HG02970 (cell line): ENCODE measurements around the gene IKBKE.
A peak's percentile ranks its signal among the peaks of the same experiment; 100 is the strongest.

Source experiments
- ATAC-seq: cut with Tn5 transposase; IDR thresholded peaks from one replicate; pipeline ENCODE4 v1.9.1; 2021; ENCODE audit warnings: mild to moderate bottlenecking, moderate library complexity, moderate number of reproducible peaks; ENCODE audit not compliant: unreplicated experiment, low FRiP score

Gene IKBKE

DNA sequence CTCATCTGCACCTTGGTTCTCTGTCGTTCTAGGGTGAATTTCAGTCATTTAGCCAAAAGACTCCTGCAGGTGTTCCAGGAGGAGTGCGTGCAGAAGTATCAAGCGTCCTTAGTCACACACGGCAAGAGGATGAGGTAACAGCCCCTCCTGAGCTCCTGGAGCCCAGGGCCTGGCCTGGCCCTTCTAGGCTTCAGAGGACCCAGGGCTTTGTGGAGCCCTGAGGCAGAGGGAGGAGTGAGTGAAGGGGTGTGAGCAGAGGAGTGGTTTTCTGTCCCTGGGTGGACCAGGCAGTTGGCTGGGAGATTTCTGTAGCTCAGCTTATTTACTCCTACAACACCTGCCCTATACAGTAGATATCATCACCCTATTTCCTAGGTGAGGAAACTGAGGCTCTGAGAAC lies 21.3 kb downstream of the IKBKE start:
- no peak for ATAC-seq

DNA sequence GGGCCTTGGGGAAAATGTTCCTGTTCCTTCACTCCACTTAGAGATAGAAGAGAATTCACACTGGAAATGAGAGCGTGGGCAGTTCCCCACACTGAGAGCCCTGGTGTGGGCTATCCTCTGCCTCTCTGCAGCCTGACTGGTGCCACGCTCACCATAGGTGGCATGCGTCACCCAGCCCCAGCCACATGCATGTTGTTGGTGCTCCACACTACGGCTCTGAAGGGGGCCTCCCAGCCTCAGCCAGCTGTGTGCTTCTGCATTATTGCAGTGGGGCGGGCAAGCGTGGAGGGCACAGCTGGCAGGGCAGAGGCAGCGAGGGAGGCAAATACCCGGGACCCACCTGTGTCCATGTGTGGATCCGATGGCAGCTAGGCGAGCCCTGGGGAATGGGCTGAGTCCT lies 22.3 kb downstream of the IKBKE start:
- no peak for ATAC-seq

DNA sequence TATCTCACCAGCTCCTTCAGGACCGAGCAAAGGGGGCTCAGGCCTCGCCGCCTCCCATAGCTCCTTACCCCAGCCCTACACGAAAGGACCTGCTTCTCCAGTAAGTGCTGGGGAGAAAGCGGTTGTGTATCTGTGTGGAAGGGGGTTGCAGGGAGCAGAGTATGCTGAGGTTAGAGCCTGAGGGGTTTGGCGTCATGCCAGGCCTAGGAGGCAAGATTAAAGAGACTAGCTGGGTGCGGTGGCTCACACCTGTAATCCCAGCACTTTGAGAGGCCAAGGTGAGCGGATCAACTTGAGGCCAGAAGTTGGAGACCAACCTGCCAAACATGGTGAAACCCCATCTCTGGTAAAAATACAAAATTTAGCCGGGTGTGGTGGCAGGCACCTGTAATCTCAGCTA lies 23.0 kb downstream of the IKBKE start:
- ATAC-seq, result no peak

DNA sequence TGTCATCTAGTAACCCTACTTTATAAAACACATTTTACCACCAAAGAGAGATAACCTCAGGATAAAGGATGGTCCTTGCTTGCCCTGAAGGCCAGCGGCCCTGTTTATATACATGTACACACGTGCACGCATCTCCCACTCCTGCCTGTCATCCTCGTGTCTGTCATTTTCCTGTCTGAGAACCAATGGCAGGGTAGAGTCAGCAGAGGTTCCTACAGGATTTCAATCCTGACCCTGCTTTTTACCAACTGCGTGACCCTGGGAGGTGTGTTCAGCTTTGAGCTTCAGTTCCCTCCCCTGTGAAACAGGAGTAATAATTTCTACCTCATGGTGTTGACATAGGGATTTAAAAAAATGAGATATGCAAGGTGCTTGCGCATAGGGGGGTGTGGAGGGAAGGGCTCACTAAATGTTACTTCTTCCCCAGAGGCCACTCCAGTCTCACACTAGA lies 24.8 kb downstream of the IKBKE start:
- ATAC-seq, result no peak

DNA sequence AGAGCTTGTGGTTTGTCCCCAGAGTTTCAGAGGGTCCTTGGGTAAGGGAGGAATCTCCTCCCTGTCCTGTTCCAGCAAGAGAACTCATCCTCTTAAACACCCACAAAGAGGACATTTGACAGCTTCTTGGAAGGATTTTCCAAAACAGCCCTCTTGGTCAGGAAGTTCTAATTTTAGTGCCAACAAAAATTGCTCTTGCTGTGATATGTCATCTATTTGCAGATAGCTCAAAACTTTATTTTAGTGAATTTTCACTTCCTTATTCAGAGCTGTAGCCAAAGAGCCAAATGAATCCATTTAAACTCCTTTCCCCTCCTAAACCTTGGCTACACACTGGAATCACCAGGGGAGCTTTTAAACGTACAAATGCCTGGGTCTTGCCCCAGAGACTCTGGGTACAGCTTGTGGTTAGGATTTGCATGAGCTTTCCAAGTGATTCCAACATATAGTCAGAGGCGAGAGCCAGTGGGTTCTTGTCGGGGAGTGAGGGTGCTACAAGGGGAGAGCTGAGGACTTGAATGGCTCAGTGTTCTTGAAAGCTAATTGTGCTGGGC lies 25.3 kb downstream of the IKBKE start:
- no peak for ATAC-seq

DNA sequence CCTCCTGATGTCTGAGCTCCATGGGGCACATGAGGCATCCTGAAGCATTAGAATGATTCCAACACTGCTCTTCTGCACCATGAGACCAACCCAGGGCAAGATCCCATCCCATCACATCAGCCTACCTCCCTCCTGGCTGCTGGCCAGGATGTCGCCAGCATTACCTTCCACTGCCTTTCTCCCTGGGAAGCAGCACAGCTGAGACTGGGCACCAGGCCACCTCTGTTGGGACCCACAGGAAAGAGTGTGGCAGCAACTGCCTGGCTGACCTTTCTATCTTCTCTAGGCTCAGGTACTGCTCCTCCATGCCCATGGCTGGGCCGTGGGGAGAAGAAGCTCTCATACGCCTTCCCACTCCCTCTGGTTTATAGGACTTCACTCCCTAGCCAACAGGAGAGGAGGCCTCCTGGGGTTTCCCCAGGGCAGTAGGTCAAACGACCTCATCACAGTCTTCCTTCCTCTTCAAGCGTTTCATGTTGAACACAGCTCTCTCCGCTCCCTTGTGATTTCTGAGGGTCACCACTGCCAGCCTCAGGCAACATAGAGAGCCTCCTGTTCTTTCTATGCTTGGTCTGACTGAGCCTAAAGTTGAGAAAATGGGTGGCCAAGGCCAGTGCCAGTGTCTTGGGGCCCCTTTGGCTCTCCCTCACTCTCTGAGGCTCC lies 26.0 kb downstream of the IKBKE start:
- ATAC-seq, result no peak

DNA sequence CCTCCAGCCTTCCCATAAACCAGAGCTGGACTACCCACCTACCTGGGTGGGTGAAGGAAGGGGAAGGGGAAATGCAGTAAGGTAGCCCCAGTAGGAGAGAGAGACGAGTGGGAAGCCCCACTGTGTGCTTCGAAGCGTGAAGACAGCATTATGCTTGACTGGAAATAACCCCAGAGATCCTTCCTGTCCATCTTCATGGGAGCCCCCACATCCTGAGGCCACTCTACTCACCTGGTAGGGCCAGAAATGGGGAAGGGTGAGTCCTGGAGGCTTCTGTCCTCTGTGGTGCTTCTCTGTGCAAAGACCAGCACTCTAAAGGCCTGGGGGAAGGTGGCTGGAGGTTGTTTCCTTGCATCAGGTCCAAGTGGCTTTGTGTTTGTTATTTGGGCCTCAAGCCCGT lies 27.1 kb downstream of the IKBKE start:
- ATAC-seq, result no peak

DNA sequence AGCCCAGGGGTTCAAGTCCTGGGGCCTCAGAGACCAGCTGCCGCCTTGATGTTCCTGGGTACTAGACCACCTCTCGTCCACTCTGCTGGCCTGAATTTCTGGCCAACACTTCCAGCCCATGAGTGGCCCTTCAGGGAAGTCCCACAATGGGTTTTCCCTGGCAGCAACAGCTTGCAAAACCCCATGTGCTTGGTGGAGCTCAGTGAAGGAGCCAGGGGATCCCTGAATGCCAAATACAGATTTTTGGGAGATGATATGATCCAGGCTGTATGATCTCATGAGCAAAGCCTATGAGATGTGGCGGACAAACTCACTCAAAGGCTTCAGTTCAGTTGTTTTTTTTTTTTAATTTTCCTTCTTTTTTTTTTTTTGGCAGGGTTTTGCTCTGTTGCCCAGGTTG lies 27.5 kb downstream of the IKBKE start:
- no peak for ATAC-seq

DNA sequence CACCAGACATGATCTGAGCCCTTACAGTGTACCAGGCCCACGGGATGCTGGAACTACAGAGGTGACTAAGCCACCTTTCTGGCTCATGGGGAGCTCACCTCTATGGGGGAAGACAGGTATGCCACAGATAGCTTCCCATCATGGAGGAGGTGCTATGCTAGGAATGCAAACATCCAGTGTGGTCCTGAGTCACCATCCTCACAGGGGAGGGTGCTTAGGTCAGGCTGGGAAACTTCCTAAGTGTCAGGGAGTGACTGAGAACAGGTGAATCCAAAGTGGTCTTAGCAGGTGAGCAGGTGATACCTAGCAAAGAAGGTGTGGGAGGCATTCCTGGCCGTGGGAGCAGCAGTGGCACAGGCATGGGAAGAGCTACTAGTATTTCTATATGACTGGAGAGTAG lies 28.4 kb downstream of the IKBKE start:
- ATAC-seq, result no peak

DNA sequence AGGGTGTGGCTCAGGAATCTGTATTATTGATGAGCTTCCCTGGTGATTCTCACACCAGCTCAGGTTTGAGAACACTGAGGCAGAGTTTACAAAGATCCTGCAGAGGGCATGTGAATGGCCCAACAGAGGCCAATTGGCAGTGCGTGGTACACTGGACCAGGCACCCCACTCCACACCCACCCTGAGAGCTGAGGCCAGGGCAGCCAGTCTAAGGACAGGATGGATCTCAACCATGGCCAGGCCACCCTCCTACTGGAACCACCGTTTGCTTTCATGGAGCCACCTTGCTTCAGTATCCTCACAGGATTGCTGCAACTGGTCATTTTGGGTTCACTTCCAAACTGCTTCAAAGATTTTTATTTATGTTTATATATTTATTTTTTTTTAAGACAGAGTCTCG lies 29.8 kb downstream of the IKBKE start:
- ATAC-seq, result no peak

DNA sequence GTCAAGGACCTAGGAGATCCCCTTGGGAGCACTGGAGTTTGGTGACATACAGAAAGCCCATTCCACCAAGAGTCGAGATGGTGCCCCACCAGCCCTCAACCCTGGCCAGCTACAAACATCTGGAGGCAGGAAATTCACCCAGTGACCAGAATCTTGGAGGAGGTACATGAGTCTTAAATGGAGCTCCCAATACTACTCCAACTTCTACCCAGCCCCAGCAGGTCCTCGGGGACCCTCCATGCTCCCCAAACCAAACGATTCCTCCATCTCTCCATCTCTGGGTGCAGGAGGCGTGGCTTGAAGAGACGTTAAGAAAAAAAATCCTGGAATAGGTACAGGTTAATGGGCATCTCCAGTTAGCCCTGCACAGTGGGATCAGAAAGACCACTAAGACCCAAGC lies 31.6 kb downstream of the IKBKE start:
- ATAC-seq, result no peak

DNA sequence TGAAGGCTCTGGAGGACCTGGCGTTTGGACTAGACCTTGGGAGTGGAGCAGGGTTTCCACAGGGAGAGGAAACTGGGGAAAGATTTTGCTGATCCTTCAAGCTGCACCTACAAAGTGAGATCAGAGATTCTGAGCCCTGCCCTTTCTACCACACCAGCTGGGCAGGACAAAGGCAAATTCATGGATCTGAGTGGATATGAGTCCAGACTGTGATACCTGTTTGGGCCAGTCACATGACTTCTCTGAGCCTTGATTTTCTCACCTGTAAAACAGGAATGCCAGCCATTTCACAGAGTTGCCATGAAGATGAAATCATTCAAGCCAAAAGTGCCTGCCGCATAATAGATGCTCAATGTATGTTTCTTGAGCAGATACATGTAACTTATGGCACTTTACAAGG lies 32.1 kb downstream of the IKBKE start:
- ATAC-seq, result no peak

DNA sequence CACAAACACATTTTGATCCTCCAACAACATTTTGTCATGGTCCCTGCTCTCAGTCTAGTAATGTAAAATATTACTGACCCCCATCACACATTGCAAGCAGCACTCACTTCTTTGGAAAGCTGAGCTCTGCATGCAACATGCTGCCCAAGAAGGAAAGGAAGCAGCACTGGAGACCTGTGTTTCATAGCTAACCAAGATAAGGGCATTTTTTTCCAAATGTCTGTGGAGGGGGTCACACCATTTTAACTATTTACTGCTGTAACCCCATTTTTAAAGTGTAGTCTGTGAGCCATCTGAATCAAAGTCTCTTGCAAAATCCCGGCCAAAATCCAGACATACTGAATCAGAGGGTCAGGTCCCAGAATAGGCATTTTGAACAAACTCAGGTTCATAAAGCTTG lies 32.5 kb downstream of the IKBKE start:
- no peak for ATAC-seq

DNA sequence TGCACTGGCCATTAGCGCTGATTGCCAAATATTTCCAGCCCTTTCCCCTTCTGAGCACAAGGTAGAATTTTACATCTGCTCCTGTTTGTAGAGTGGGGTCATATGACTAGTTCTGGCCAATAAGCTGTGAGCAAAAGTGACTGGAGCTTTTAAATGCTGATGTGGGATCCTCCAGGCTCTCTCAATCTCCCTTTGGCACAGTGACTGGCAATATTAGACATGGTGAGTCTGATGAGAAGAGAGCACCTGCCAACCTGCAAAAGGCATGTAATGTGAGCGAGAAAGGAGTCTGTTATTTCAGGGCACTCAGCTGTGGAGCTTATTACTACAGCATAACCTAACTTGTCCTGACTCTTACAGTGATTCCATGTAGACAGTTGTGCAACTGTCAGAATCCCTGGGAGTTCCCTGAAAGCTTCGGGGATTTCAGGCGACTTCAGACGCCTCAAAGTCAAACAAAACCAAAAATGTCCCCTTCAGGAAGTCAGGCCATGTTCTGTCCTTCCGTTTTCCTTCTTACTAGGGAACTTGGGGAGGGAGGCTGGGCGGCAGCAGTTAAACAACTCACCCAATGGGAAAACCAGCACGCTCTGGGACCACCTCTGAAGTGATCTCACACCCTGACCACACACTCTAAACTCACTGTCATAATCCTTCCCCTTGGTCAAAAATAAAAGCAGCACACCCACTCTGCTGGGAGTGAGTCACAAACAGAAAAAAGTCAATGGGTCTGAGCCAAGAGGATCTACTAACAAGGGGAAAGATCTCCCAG lies 33.5 kb downstream of the IKBKE start:
- ATAC-seq, result no peak

DNA sequence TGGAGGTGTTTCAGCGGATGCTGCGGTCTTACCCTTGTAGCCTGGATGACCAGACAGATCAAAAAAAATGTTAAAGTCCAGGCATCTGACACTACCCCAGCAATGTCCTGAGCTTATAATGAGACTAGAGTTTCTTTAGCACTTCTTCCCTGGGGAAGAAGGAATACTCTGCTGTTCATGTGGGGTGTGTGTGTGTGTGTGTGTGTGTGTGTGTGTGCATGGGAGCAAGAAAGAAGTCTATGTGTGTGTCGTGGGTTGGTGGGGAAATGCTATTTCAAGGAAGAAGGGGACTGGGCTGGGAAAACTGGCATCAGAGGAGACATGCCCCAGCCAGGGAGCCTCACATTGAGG lies 34.1 kb downstream of the IKBKE start:
- no peak for ATAC-seq

DNA sequence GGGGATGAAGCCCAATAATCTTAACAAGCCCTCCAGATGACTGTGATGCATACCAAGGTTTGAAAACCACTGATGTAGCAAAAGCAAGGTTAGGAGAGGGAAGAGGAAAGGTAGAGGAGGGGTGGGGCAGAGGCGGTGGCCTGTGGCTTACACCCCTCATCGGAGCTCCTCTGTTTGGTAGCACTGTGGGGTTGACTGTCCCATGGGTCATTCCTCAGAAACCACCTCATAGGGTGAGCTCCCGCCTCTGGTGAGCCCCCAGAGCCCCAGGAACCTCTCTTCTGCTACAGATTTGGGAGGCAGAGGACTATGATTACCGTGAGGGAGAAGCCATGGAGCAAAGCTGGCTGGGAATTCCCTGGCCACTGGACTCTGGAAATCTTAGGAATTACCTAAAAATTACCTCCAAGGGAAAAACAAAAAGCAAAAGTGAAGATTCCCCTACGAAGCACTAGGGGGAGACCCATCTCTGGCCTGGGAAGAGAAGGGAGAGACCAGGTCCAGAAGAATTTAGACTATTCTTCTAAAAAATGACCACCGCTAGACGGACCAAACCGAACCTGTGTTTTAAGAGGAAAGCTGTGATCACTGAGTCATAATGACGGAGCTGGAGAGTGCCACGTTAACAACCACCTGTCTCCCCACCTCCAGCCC lies 35.6 kb downstream of the IKBKE start:
- ATAC-seq, result no peak

DNA sequence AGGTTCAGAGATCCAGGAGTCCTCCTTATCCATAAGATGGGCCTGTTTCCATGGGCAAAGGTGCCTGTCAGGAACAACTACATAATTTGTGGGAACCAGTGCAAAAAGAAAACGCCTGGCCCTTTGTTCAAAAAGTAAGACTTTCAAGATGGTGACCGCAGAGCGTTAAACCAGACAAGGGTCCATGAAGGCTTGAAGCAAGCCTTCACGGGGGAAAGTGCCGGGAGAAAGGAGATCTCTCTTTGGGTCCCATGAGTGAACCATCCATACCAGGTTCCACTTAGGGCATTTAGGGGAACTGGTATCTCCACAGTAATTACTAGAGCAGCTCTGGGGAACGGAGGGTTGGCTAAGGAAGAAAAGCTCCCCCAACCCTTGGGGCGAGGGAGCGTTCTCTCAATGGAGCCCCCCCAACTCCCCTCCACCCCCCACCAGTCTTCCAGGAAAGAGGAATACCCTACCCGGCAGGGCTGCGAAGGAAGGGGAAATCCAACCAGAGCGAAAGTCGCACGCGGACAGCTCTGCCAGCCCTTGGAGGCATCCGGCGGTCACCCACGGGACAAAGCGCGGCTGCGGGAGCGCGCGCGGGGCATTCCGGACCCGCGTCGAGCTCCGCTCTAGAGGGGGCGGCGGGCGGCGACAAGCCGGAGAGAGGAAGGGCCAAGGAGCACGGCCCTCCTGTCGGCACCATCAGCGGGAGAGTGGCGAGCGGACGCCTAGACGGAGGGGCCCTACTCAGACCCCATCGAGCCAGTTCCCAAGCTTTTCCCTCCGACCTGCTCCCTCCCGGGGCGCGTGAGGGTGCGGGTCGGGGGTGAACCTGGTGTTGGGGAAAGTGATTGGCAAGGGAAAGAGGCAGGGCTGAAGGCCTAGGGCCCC lies 36.4 kb downstream of the IKBKE start:
- ATAC-seq, result peak; percentile 17

DNA sequence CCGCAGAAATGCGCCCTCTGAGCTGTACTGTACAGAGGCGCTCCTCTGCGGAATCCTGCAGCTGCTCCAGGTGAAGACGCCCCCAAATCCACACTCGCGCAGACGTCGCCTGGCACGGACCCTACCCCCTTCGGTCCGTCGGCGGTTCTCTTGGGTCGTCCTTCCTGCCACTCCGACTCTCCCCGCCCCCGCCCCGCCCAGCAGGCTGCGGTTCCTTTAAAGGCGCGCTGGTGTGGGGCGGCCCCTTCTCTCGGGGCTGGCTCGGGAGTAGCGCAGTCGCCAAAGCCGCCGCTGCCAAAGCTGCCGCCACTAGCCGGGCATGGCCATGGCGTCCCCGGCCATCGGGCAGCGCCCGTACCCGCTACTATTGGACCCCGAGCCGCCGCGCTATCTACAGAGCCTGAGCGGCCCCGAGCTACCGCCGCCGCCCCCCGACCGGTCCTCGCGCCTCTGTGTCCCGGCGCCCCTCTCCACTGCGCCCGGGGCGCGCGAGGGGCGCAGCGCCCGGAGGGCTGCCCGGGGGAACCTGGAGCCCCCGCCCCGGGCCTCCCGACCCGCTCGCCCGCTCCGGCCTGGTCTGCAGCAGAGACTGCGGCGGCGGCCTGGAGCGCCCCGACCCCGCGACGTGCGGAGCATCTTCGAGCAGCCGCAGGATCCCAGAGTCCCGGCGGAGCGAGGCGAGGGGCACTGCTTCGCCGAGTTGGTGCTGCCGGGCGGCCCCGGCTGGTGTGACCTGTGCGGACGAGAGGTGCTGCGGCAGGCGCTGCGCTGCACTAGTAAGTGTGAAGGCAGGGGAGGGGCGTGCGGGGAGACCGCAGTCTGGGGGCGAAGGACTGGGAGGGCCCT lies 37.2 kb downstream of the IKBKE start, which contains the start of gene RASSF5:
Gene RASSF5, plus strand, starts transcription at position 248 of the 846 bp plus-strand sequence. Its CDS starts 72 bp downstream, at position 320.
- ATAC-seq, result peak; percentile 50

DNA sequence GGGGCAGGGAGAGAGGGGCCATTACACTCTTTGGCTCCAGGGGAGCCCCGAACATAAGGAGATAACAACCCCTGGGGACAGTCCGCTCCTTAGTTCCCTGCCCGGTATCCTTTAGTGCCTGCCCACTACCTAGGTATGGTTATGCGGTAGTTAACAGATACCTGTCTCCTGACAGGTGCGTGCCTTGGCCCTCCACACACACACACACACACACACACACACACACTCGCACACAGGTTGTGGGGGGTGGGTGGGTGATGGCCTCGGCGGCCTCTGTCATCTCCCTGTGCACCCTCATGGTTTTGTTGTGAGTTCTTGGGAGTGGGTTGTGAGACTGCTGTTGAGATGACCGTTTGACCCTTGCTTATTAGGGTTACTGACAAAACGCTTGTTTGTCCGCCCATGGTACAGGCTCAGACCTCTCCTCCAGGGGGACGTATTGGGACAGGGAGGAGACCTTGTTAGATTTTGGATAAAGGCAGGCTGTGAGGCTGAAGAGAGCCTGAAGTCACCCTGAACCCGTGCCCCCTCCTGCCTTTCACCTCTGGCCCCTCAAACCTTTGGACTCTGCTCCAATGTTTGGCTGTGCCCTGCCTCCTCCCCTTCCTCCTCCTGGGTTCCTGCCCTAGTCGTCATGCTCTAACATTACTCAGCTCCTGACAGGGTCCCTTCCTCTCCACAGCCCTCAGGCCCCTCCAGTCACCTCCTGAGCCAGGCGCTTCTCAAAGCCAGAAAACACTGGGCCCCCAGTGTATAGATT lies 38.0 kb downstream of the IKBKE start:
- ATAC-seq, result no peak
